ENCODE data around the gene TMEM235. TPM values are rescaled to one million over a fixed set of nuclear protein-coding genes. Genes with fewer than 3 reads are reported as not detected.
A peak's percentile ranks its signal among the peaks of the same experiment; 100 is the strongest.

The TMEM235 gene
- total RNA-seq, 2 donors from 2014 or later, result 0.33 TPM; not detected in 1

DNA sequence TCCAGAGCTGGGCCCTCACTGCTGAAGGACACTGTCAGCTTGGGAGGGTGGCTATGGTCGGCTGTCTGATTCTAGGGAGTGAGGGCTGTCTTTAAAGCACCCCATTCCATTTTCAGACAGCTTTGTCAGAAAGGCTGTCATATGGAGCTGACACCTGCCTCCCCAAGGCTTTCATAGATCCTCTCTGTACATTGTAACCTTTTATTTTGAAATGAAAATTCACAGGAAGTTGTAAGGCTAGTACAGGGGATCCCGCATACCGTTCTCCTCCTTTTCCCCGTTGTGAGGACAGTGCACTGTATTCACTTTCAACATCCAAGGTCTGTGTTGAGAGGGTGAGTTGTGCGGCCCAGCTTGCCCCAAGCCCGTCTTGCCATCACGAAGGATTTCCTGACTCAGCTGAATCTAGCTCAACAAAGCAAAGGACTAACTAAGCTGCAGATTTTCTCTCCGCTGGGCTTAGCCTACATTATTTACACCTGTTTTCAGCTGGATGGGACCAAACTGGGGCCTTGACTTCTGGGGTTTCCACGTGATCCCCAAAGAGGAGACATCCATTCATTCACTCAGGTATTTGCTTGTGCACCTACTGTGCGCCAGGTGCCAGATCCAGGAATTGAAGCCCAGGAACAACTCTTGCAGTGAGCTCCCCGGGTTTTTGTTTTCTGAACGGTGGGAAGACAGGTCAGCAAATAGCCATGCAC lies 5.2 kb upstream of the TMEM235 start:
- Histone ChIP-seq H3K27ac (ENCODE audit: low read depth, low read length) (no peak overlapping the region), H3K27me3 (ENCODE audit: control insufficient read depth, insufficient read depth, low read length, poor library complexity, severe bottlenecking) (peaks cover 12% of the 10 kb centered on the region), H3K4me3 (ENCODE audit: low read length) (no peak overlapping the region), H3K36me3 (ENCODE audit: control insufficient read depth, insufficient read depth, low read length) (peaks cover 21% of the 10 kb centered on the region), H3K9ac (ENCODE audit: extremely low read depth, low read length, poor library complexity, severe bottlenecking) (no peak overlapping the region), H3K4me1 (ENCODE audit: control insufficient read depth, insufficient read depth, low read length) (no peaks in the 10 kb centered on the region), H3K9me3 (ENCODE audit: control insufficient read depth, low read length) (no peaks in the 10 kb centered on the region)
- Mint-ChIP-seq H3K4me3 (no peak overlapping the region), H3K4me1 (peaks cover 2% of the 10 kb centered on the region), H3K9me3 (no peaks in the 10 kb centered on the region), H3K36me3 (ENCODE audit: low read depth) (peaks cover 22% of the 10 kb centered on the region), H3K27ac (no peak overlapping the region), H3K27me3 (ENCODE audit: insufficient read depth) (peaks cover 26% of the 10 kb centered on the region)
- peak; percentile 48 for DNase-seq
- TF ChIP-seq CTCF (conservative IDR thresholded peaks at IDR 0.05), result no peak
- 86 to 89% methylated on average over 8 to 12 of the region's 12 CpGs for WGBS, 2 experiments (ENCODE audit: insufficient coverage in 1 of 2, insufficient read length in 1 of 2)

DNA sequence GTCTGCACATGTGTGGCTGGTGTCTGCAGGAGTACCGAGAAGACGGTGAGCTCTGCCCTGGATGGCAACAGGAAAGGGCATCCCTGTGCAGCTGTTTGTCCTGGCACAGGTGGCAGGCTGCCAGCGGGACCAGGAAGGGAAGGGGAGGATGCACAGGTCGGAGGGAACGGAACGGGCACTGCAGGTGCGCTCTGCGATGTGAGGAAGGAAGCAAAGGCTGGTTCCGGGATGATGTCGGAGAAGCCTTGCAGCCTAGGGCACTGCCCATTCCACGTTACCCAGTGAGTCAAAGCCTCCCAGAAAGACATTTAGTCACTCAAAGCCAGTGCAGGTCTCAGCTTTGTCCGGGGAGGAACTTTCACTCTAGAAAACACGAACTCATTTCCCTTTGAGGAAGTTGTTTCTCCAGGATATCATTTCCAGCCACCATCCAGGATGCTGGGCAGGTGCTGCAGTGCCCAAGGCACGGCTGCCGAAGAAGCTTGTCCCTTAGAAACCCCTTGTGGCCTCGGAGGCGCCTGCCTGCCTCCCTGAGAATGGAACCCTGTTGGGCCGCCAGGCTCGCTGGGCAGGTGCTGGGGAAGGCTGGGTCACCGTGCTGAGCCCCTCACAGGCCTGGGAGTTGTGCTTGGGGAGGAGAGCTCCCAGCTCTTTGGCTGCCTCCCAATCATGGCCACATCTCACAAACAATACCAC lies 4.5 kb upstream of the TMEM235 start:
- H3K27me3 ChIP-seq (ENCODE audit: control insufficient read depth, insufficient read depth, low read length, poor library complexity, severe bottlenecking), result peaks cover 17% of the 10 kb centered on the region
- H3K9ac ChIP-seq (ENCODE audit: extremely low read depth, low read length, poor library complexity, severe bottlenecking), result no peak overlapping the region
- H3K9me3 Mint-ChIP-seq, result no peaks in the 10 kb centered on the region
- no peaks in the 10 kb centered on the region for H3K4me1 ChIP-seq (ENCODE audit: control insufficient read depth, insufficient read depth, low read length)
- H3K4me3 ChIP-seq (ENCODE audit: low read length), result no peak overlapping the region
- WGBS, 2 experiments (ENCODE audit: insufficient coverage in 1 of 2, insufficient read length in 1 of 2), result 88 to 92% methylated on average over 14 to 20 of the region's 20 CpGs
- no peak overlapping the region for H3K4me3 Mint-ChIP-seq
- TF ChIP-seq CTCF (conservative IDR thresholded peaks at IDR 0.05), result no peak
- peaks cover 30% of the 10 kb centered on the region for H3K27me3 Mint-ChIP-seq (ENCODE audit: insufficient read depth)
- H3K27ac Mint-ChIP-seq, result no peak overlapping the region
- peaks cover 21% of the 10 kb centered on the region for H3K36me3 ChIP-seq (ENCODE audit: control insufficient read depth, insufficient read depth, low read length)
- no peak overlapping the region for H3K27ac ChIP-seq (ENCODE audit: low read depth, low read length)
- peak; percentile 53 for DNase-seq
- H3K4me1 Mint-ChIP-seq, result peaks cover 2% of the 10 kb centered on the region
- no peaks in the 10 kb centered on the region for H3K9me3 ChIP-seq (ENCODE audit: control insufficient read depth, low read length)
- H3K36me3 Mint-ChIP-seq (ENCODE audit: low read depth), result peaks cover 22% of the 10 kb centered on the region

GRCh38 chr17:78227455-78227916 lies 3.9 kb upstream of the TMEM235 start:
- no peak overlapping the region for H3K27ac Mint-ChIP-seq
- no peaks in the 10 kb centered on the region for H3K4me1 ChIP-seq (ENCODE audit: control insufficient read depth, insufficient read depth, low read length)

More at GRCh38 chr17:78227455-78227916, 3.9 kb upstream of the TMEM235 start:
- Mint-ChIP-seq H3K4me1 (peaks cover 2% of the 10 kb centered on the region), H3K9me3 (no peaks in the 10 kb centered on the region), H3K36me3 (ENCODE audit: low read depth) (peaks cover 20% of the 10 kb centered on the region), H3K4me3 (no peak overlapping the region), H3K27me3 (ENCODE audit: insufficient read depth) (peaks cover 36% of the 10 kb centered on the region)
- DNase-seq, result no peak
- no peak for TF ChIP-seq CTCF (conservative IDR thresholded peaks at IDR 0.05)
- 87 to 95% methylated on average over 8 to 10 of the region's 10 CpGs for WGBS, 2 experiments (ENCODE audit: insufficient coverage in 1 of 2, insufficient read length in 1 of 2)
- H3K9me3 ChIP-seq (ENCODE audit: control insufficient read depth, low read length), result no peaks in the 10 kb centered on the region
- H3K36me3 ChIP-seq (ENCODE audit: control insufficient read depth, insufficient read depth, low read length), result peaks cover 19% of the 10 kb centered on the region
- H3K27ac ChIP-seq (ENCODE audit: low read depth, low read length), result no peak overlapping the region
- H3K9ac ChIP-seq (ENCODE audit: extremely low read depth, low read length, poor library complexity, severe bottlenecking), result no peak overlapping the region
- no peak overlapping the region for H3K4me3 ChIP-seq (ENCODE audit: low read length)
- H3K27me3 ChIP-seq (ENCODE audit: control insufficient read depth, insufficient read depth, low read length, poor library complexity, severe bottlenecking), result peaks cover 22% of the 10 kb centered on the region

All from endodermal cell (in vitro differentiated cells).